ENCODE data around the gene DHX8. TPM values are rescaled to one million over a fixed set of nuclear protein-coding genes. Genes with fewer than 3 reads are reported as not detected.

Gene DHX8
- total RNA-seq, 1 experiment from 2014 or later = 54.1 TPM

DNA sequence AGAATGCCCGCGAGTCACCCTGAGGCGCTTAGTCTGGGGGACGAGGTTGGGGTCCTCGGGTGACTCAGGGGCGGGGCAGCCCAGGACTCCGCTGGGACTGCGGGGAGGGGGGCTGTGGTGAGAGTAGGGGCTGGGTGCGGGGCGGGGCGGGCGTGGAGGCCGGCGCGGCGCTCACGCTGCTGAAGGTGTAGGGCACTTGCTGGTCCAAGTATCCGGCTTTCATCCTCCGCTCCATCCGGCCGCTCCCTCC lies 61.5 kb downstream of the DHX8 start:
- H2BK5ac ChIP-seq (ENCODE audit: insufficient read length, low read length) = no peak overlapping the region
- H4K20me1 ChIP-seq (ENCODE audit: control insufficient read depth, insufficient read depth, insufficient read length) = no peaks in the 10 kb centered on the region
- no peak overlapping the region for H3K27ac ChIP-seq (ENCODE audit: insufficient read length, low read depth, low read length)
- H3K4me3 Mint-ChIP-seq = peak overlapping the region; percentile 85 to 99
- H2BK20ac ChIP-seq (ENCODE audit: low read depth, low read length, poor library complexity, severe bottlenecking) = no peak overlapping the region
- H3K27ac Mint-ChIP-seq = peak overlapping the region in 1 of 3 experiments; percentile 99; a peak in 3 of 7 replicates
- H3K9ac ChIP-seq (ENCODE audit: extremely low read depth, insufficient read length, low read length) = peak overlapping the region; percentile 61
- no peak overlapping the region for H2AFZ ChIP-seq (ENCODE audit: low read length)
- H3K9me3 Mint-ChIP-seq = no peaks in the 10 kb centered on the region; a peak in 2 of 5 replicates
- no peak overlapping the region for H3K18ac ChIP-seq (ENCODE audit: insufficient read length, low read depth, low read length)
- H3K4me1 ChIP-seq (ENCODE audit: insufficient read depth, low read length) = peaks cover 24% of the 10 kb centered on the region; the same call in 1 of the 2 replicates
- no peak overlapping the region for H4K8ac ChIP-seq (replicated peaks; ENCODE audit: insufficient read length, low read depth, low read length)
- TF ChIP-seq, protein P1, sequence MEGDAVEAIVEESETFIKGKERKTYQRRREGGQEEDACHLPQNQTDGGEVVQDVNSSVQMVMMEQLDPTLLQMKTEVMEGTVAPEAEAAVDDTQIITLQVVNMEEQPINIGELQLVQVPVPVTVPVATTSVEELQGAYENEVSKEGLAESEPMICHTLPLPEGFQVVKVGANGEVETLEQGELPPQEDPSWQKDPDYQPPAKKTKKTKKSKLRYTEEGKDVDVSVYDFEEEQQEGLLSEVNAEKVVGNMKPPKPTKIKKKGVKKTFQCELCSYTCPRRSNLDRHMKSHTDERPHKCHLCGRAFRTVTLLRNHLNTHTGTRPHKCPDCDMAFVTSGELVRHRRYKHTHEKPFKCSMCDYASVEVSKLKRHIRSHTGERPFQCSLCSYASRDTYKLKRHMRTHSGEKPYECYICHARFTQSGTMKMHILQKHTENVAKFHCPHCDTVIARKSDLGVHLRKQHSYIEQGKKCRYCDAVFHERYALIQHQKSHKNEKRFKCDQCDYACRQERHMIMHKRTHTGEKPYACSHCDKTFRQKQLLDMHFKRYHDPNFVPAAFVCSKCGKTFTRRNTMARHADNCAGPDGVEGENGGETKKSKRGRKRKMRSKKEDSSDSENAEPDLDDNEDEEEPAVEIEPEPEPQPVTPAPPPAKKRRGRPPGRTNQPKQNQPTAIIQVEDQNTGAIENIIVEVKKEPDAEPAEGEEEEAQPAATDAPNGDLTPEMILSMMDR (conservative IDR thresholded peaks at IDR 0.05) = no peak
- no peak for DNase-seq
- no peak overlapping the region for H2BK12ac ChIP-seq (ENCODE audit: insufficient read length, low read depth, low read length)
- whole genome bisulfite sequencing (ENCODE audit: extremely low coverage, insufficient read length, low lambda C conversion rate) = no CpG with 5 or more reads among the region's 21 CpGs
- peaks cover 71 to 75% of the 10 kb centered on the region in 2 experiments for H3K4me1 Mint-ChIP-seq
- H3T11ph ChIP-seq (ENCODE audit: low read length) = no peak overlapping the region
- H3K56ac ChIP-seq (ENCODE audit: insufficient read length, low read depth, low read length) = no peak overlapping the region
- no peak overlapping the region for H3K14ac ChIP-seq (ENCODE audit: insufficient read depth, low read length)
- H3K9me3 ChIP-seq (ENCODE audit: control insufficient read depth, low read depth, low read length) = no peaks in the 10 kb centered on the region
- peak overlapping the region; percentile 89 for H3K4me2 ChIP-seq (ENCODE audit: insufficient read depth, insufficient read length, low read length)
- no peak overlapping the region for H2BK120ac ChIP-seq (ENCODE audit: low read depth, low read length, poor library complexity, severe bottlenecking)
- no peak overlapping the region for H2BK15ac ChIP-seq (ENCODE audit: low read depth, low read length)
- H3K27me3 ChIP-seq (ENCODE audit: insufficient read depth, low read length) = no peaks in the 10 kb centered on the region
- H3K27me3 Mint-ChIP-seq (ENCODE audit: low read depth) = peaks cover 44% of the 10 kb centered on the region
- peaks cover 16% of the 10 kb centered on the region for H3K23me2 ChIP-seq (ENCODE audit: insufficient read length, low read depth, low read length, poor library complexity, severe bottlenecking)
- H3K36me3 Mint-ChIP-seq (ENCODE audit: insufficient read depth in 1 of 3, low read depth in 3 of 3) = peaks cover 0 to 8% (median 7%) of the 10 kb centered on the region in 3 experiments; a peak in 5 of 7 replicates
- no peak overlapping the region for H4K91ac ChIP-seq (ENCODE audit: insufficient read length, low read depth, low read length)
- H4K5ac ChIP-seq (ENCODE audit: insufficient read length, low read depth, low read length) = no peak overlapping the region
- H3K79me1 ChIP-seq (ENCODE audit: insufficient read depth, low read depth, low read length, poor library complexity, severe bottlenecking) = no peaks in the 10 kb centered on the region
- no peak overlapping the region for H3K4ac ChIP-seq (ENCODE audit: low read depth, low read length)
- H2AK5ac ChIP-seq (ENCODE audit: insufficient read length, low read length) = no peak overlapping the region
- peaks cover 17% of the 10 kb centered on the region; the same call in 1 of the 2 replicates for H3K79me2 ChIP-seq (ENCODE audit: insufficient read depth, low read length)
- H3K23ac ChIP-seq (ENCODE audit: insufficient read length, low read depth, low read length) = no peak overlapping the region

All from H9 (cell line).